Activated CD4-positive, alpha-beta T cell treated with anti-CD3 and anti-CD28 coated beads, Interleukin-2, amount 10 ng/mL, durations not matched to agents 24 days and 14 days (primary cell): ENCODE measurements around the gene RBM23. TPM values are rescaled to one million over a fixed set of nuclear protein-coding genes. Genes with fewer than 3 reads are reported as not detected.
A peak's percentile ranks its signal among the peaks of the same experiment; 100 is the strongest.
"Not testable (repeated sequence)": the region's sequence is repeated elsewhere in the genome, so short reads cannot be mapped to it uniquely, and the experiment has no call there.

ENCODE experiments used
- DNase-seq: peaks from one replicate; pipeline ENCODE4 v3.0.0; 2022
- H3K27ac Mint-ChIP-seq: one replicate; pipeline ENCODE4 v1.8.0; 2022; ENCODE audit warnings: mild to moderate bottlenecking, mixed read lengths
- H3K27me3 Mint-ChIP-seq: one replicate; pipeline ENCODE4 v1.8.0; 2022; ENCODE audit warnings: mixed read lengths
- H3K36me3 Mint-ChIP-seq: one replicate; pipeline ENCODE4 v1.8.0; 2022; ENCODE audit warnings: low read depth, mild to moderate bottlenecking, mixed read lengths
- H3K4me1 Mint-ChIP-seq: one replicate; pipeline ENCODE4 v1.8.0; 2021; ENCODE audit warnings: mixed read lengths
- H3K4me3 Mint-ChIP-seq: one replicate; pipeline ENCODE4 v1.8.0; 2022; ENCODE audit warnings: mild to moderate bottlenecking, moderate library complexity, mixed read lengths
- H3K9me3 Mint-ChIP-seq: one replicate; pipeline ENCODE4 v1.8.0; 2021; ENCODE audit warnings: mixed read lengths
- intact Hi-C: fragments of 100-400 bp; cut with micrococcal nuclease; formaldehyde crosslinking; loops from one replicate; pipeline ENCODE4 v1.15.1; 2023
- total RNA-seq: library from RNA; stranded (reverse); gene quantifications from 2 replicates; pipeline ENCODE4 v1.2.3, GENCODE V29; 2022

The RBM23 gene
- total RNA-seq, 1 donor from 2014 or later = 90.2 TPM

GRCh38 chr14:22929104-22929960 lies 10.4 kb upstream of the RBM23 start, which contains the start of gene PRMT5:
PRMT5 (minus strand) TSS chr14:22929376; CDS start chr14:22929361, 15 bp downstream.
- no peaks in the 10 kb centered on the region for H3K9me3 Mint-ChIP-seq
- peaks cover 30% of the 10 kb centered on the region for H3K36me3 Mint-ChIP-seq
- H3K4me1 Mint-ChIP-seq = peaks cover 25% of the 10 kb centered on the region
- intact Hi-C loops = loop anchor here (1.0 to 5.0 kb wide), 9 partner anchors 10 to 373 kb away; partner anchors contain the start of genes C14orf93, CDH24, DAD1 and HAUS4
- H3K4me3 Mint-ChIP-seq = no peak within 1 kb of the TSS
- H3K27ac Mint-ChIP-seq = no peak within 1 kb of the TSS
- peak; percentile 99 for DNase-seq
- no peaks in the 10 kb centered on the region for H3K27me3 Mint-ChIP-seq

- Mint-ChIP-seq H3K9me3 (no peaks in the 10 kb centered on the region), H3K4me1 (peaks cover 23% of the 10 kb centered on the region), H3K27me3 (no peaks in the 10 kb centered on the region), H3K27ac (no peak overlapping the region), H3K36me3 (peaks cover 38% of the 10 kb centered on the region), H3K4me3 (no peak overlapping the region)
- peak; percentile 74 for DNase-seq
- intact Hi-C loops = loop anchor here (1.0 to 5.0 kb wide), 9 partner anchors 9 to 374 kb away; partner anchors contain the start of genes C14orf93, CDH24, DAD1 and HAUS4
Observed at GRCh38 chr14:22928237-22929103, 9.5 kb upstream of the RBM23 start.

GRCh38 chr14:22926316-22926715 lies 7.4 kb upstream of the RBM23 start:
- DNase-seq = no peak

GRCh38 chr14:22925513-22925912 lies 6.6 kb upstream of the RBM23 start:
- intact Hi-C loops = loop anchor here (5.0 kb wide), 1 partner anchor 377 kb away; the partner anchor contains the start of gene PPP1R3E
- Mint-ChIP-seq H3K27ac (no peak overlapping the region), H3K9me3 (no peaks in the 10 kb centered on the region), H3K4me3 (no peak overlapping the region), H3K36me3 (peaks cover 58% of the 10 kb centered on the region), H3K4me1 (peaks cover 21% of the 10 kb centered on the region), H3K27me3 (no peaks in the 10 kb centered on the region)
- no peak for DNase-seq

More at GRCh38 chr14:22926316-22926715, 7.4 kb upstream of the RBM23 start:
- H3K4me3 Mint-ChIP-seq = no peak overlapping the region
- peaks cover 50% of the 10 kb centered on the region for H3K36me3 Mint-ChIP-seq
- intact Hi-C loops = loop anchor here (5.0 kb wide), 1 partner anchor 376 kb away; the partner anchor contains the start of gene PPP1R3E
- H3K27ac Mint-ChIP-seq = no peak overlapping the region
- no peaks in the 10 kb centered on the region for H3K9me3 Mint-ChIP-seq
- peaks cover 21% of the 10 kb centered on the region for H3K4me1 Mint-ChIP-seq
- H3K27me3 Mint-ChIP-seq = no peaks in the 10 kb centered on the region

GRCh38 chr14:22923746-22924145 lies 4.8 kb upstream of the RBM23 start:
- H3K9me3 Mint-ChIP-seq = no peaks in the 10 kb centered on the region
- intact Hi-C loops = no loop called here
- peaks cover 2% of the 10 kb centered on the region for H3K27me3 Mint-ChIP-seq
- peaks cover 35% of the 10 kb centered on the region for H3K4me1 Mint-ChIP-seq
- DNase-seq = no peak
- H3K4me3 Mint-ChIP-seq = no peak overlapping the region
- peaks cover 72% of the 10 kb centered on the region for H3K36me3 Mint-ChIP-seq
- H3K27ac Mint-ChIP-seq = no peak overlapping the region

- no peak for DNase-seq
- intact Hi-C loops = no loop called here
- H3K4me3 Mint-ChIP-seq = no peak overlapping the region
- H3K36me3 Mint-ChIP-seq = peaks cover 79% of the 10 kb centered on the region
- peaks cover 2% of the 10 kb centered on the region for H3K27me3 Mint-ChIP-seq
- H3K27ac Mint-ChIP-seq = no peak overlapping the region
- H3K9me3 Mint-ChIP-seq = no peaks in the 10 kb centered on the region
- H3K4me1 Mint-ChIP-seq = peaks cover 32% of the 10 kb centered on the region
Observed at GRCh38 chr14:22922294-22922693, 3.3 kb upstream of the RBM23 start.

- Mint-ChIP-seq H3K4me3 (no peak overlapping the region), H3K4me1 (peaks cover 27% of the 10 kb centered on the region), H3K9me3 (no peaks in the 10 kb centered on the region), H3K27me3 (peaks cover 2% of the 10 kb centered on the region), H3K36me3 (peaks cover 75% of the 10 kb centered on the region), H3K27ac (no peak overlapping the region)
- intact Hi-C loops = no loop called here
- peak; percentile 61 for DNase-seq
Observed at GRCh38 chr14:22920697-22921096, 1.7 kb upstream of the RBM23 start.

- Mint-ChIP-seq H3K27ac (peak overlapping the region; percentile 100), H3K4me1 (peaks cover 27% of the 10 kb centered on the region), H3K27me3 (peaks cover 2% of the 10 kb centered on the region), H3K36me3 (peaks cover 73% of the 10 kb centered on the region), H3K4me3 (peak overlapping the region; percentile 95), H3K9me3 (no peaks in the 10 kb centered on the region)
- intact Hi-C loops = loop anchor here (1.0 to 5.0 kb wide), 8 partner anchors 10 to 359 kb away; partner anchors contain the start of genes ACIN1, C14orf119, DAD1 and LRP10
- DNase-seq = no peak
Observed at GRCh38 chr14:22919601-22919921, 612 bp upstream of the RBM23 start.

- Mint-ChIP-seq H3K4me1 (peaks cover 35% of the 10 kb centered on the region), H3K36me3 (peaks cover 60% of the 10 kb centered on the region), H3K27ac (no peak overlapping the region), H3K27me3 (peaks cover 2% of the 10 kb centered on the region), H3K4me3 (no peak overlapping the region), H3K9me3 (no peaks in the 10 kb centered on the region)
- intact Hi-C loops = loop anchor here (5.0 kb wide), 1 partner anchor 149 kb away; the partner anchor contains the start of gene OXA1L
- DNase-seq = no peak
Observed at GRCh38 chr14:22915886-22916521, 2.9 kb downstream of the RBM23 start.

GRCh38 chr14:22914836-22915235 lies 4.1 kb downstream of the RBM23 start:
- H3K27me3 Mint-ChIP-seq, H3K4me3 Mint-ChIP-seq, H3K27ac Mint-ChIP-seq, DNase-seq, H3K9me3 Mint-ChIP-seq: not testable (repeated sequence)
- Mint-ChIP-seq H3K36me3 (peaks cover 51% of the 10 kb centered on the region), H3K4me1 (peaks cover 30% of the 10 kb centered on the region)
- intact Hi-C loops = loop anchor here (5.0 kb wide), 1 partner anchor 148 kb away; the partner anchor contains the start of gene OXA1L

GRCh38 chr14:22910916-22911315 lies 8.0 kb downstream of the RBM23 start:
- Mint-ChIP-seq H3K27me3 (no peaks in the 10 kb centered on the region), H3K4me1 (peaks cover 12% of the 10 kb centered on the region), H3K36me3 (peaks cover 45% of the 10 kb centered on the region), H3K4me3 (no peak overlapping the region), H3K9me3 (no peaks in the 10 kb centered on the region), H3K27ac (no peak overlapping the region)
- intact Hi-C loops = no loop called here
- DNase-seq = no peak

GRCh38 chr14:22908601-22909000 lies 10.3 kb downstream of the RBM23 start:
- Mint-ChIP-seq H3K36me3 (peaks cover 59% of the 10 kb centered on the region), H3K9me3 (no peaks in the 10 kb centered on the region), H3K4me3 (no peak overlapping the region), H3K4me1 (peaks cover 12% of the 10 kb centered on the region), H3K27me3 (no peaks in the 10 kb centered on the region), H3K27ac (no peak overlapping the region)
- intact Hi-C loops = no loop called here
- no peak for DNase-seq

GRCh38 chr14:22907429-22907828 lies 11.5 kb downstream of the RBM23 start:
- Mint-ChIP-seq H3K4me1 (peaks cover 10% of the 10 kb centered on the region), H3K4me3 (no peak overlapping the region), H3K9me3 (no peaks in the 10 kb centered on the region), H3K36me3 (peaks cover 61% of the 10 kb centered on the region), H3K27ac (no peak overlapping the region), H3K27me3 (no peaks in the 10 kb centered on the region)
- intact Hi-C loops = no loop called here
- DNase-seq = no peak
